Activated T-helper 1 cell treated with Interleukin-2 at 50 U/mL for 16 hours (primary cell): Measurements from ENCODE around the gene RSU1.

Source experiments
- DNase-seq: peaks from one replicate; pipeline ENCODE4 v3.0.0-alpha.2; 2020; ENCODE audit warnings: low read depth

Gene RSU1

GRCh38 chr10:16674147-16674703 is 143.0 kb downstream of the RSU1 start:
- no peak for DNase-seq

GRCh38 chr10:16673443-16673842 is 143.8 kb downstream of the RSU1 start:
- DNase-seq = no peak

- no peak for DNase-seq
Observed at GRCh38 chr10:16663444-16663843, 153.8 kb downstream of the RSU1 start.

- DNase-seq = no peak
Observed at GRCh38 chr10:16662923-16663322, 154.3 kb downstream of the RSU1 start.

- DNase-seq = no peak
Observed at GRCh38 chr10:16656895-16657294, 160.3 kb downstream of the RSU1 start.

GRCh38 chr10:16653224-16653623 is 164.0 kb downstream of the RSU1 start:
- no peak for DNase-seq

- no peak for DNase-seq
Observed at GRCh38 chr10:16652154-16652553, 165.1 kb downstream of the RSU1 start.

GRCh38 chr10:16649757-16650156 is 167.5 kb downstream of the RSU1 start:
- no peak for DNase-seq

- DNase-seq = no peak
Observed at GRCh38 chr10:16648366-16648765, 168.9 kb downstream of the RSU1 start.

GRCh38 chr10:16646181-16647059 is 170.8 kb downstream of the RSU1 start:
- no peak for DNase-seq

- no peak for DNase-seq
Observed at GRCh38 chr10:16644146-16644545, 173.1 kb downstream of the RSU1 start.

GRCh38 chr10:16643502-16643901 is 173.7 kb downstream of the RSU1 start:
- no peak for DNase-seq

- no peak for DNase-seq
Observed at GRCh38 chr10:16640153-16640552, 177.1 kb downstream of the RSU1 start.

- no peak for DNase-seq
Observed at GRCh38 chr10:16639471-16639870, 177.8 kb downstream of the RSU1 start.

GRCh38 chr10:16632996-16633395 is 184.2 kb downstream of the RSU1 start:
- no peak for DNase-seq

GRCh38 chr10:16626697-16627096 is 190.5 kb downstream of the RSU1 start:
- DNase-seq = no peak

- DNase-seq = no peak
Observed at GRCh38 chr10:16612981-16613355, 204.3 kb downstream of the RSU1 start.

- no peak for DNase-seq
Observed at GRCh38 chr10:16612115-16612980, 204.9 kb downstream of the RSU1 start.

GRCh38 chr10:16611037-16611436 is 206.2 kb downstream of the RSU1 start:
- DNase-seq = no peak

- no peak for DNase-seq
Observed at GRCh38 chr10:16609211-16609610, 208.0 kb downstream of the RSU1 start.

GRCh38 chr10:16606923-16607322 is 210.3 kb downstream of the RSU1 start:
- no peak for DNase-seq

- no peak for DNase-seq
Observed at GRCh38 chr10:16606421-16606820, 210.8 kb downstream of the RSU1 start.

GRCh38 chr10:16603308-16603707 is 213.9 kb downstream of the RSU1 start:
- DNase-seq = no peak
